ENCODE data around the gene KDM3B. TPM values are rescaled to one million over a fixed set of nuclear protein-coding genes. Genes with fewer than 3 reads are reported as not detected.
A peak's percentile ranks its signal among the peaks of the same experiment; 100 is the strongest.

KDM3B gene
- total and polyA plus RNA-seq, 9 of the 15 experiments (the other 6 are each of a cell fraction or from before 2014, with no cell fraction given), result 13.8 to 62.8 (median 41.9) TPM

- TF ChIP-seq CLOCK (CRISPR knock-in tag; IDR thresholded peaks at IDR 0.05; ENCODE audit: borderline replicate concordance), result no peak
- no peak for TF ChIP-seq TRIM28 (IDR thresholded peaks at IDR 0.05)
- TF ChIP-seq CHD2 (IDR thresholded peaks at IDR 0.05; ENCODE audit: low read depth, low read length), result peak; percentile 67
- peak; percentile 20 for TF ChIP-seq OTX1 (CRISPR knock-in tag; IDR thresholded peaks at IDR 0.05)
- TF ChIP-seq ZNF830 (CRISPR knock-in tag; IDR thresholded peaks at IDR 0.05), result 0 out of 2 replicates have a peak, but pooled peaks have one; percentile 14
- peak; percentile 2 for TF ChIP-seq POU5F1 (IDR thresholded peaks at IDR 0.05; ENCODE audit: borderline replicate concordance, low read depth, low read length, partially characterized antibody)
- no peak for TF ChIP-seq CEBPZ (IDR thresholded peaks at IDR 0.05; ENCODE audit: borderline replicate concordance, low read depth, low read length)
- TF ChIP-seq KLF1 (tag; IDR thresholded peaks at IDR 0.05), result 0 out of 2 replicates have a peak, but pooled peaks have one; percentile 11
- peak; percentile 91 for TF ChIP-seq ASH1L (IDR thresholded peaks at IDR 0.05; ENCODE audit: borderline replicate concordance, low read depth, partially characterized antibody)
- peak; percentile 83; the same call in 1 of the 2 replicates for TF ChIP-seq GATAD2A (IDR thresholded peaks at IDR 0.05)
- no peak for TF ChIP-seq ZNF184 (CRISPR knock-in tag; IDR thresholded peaks at IDR 0.05)
- no peak for TF ChIP-seq ZNF324 (CRISPR knock-in tag; IDR thresholded peaks at IDR 0.05)
- no peak for TF ChIP-seq ZKSCAN1 (IDR thresholded peaks at IDR 0.05; ENCODE audit: low read depth, low read length)
- no peak for TF ChIP-seq EWSR1 (IDR thresholded peaks at IDR 0.05; ENCODE audit: borderline replicate concordance, low read depth, partially characterized antibody)
- peak; percentile 74; the same call in 1 of the 2 replicates for TF ChIP-seq MIER1 (IDR thresholded peaks at IDR 0.05; ENCODE audit: low read depth)
- peak; percentile 69 for TF ChIP-seq NFIC (IDR thresholded peaks at IDR 0.05)
- TF ChIP-seq SETDB1 (IDR thresholded peaks at IDR 0.05; ENCODE audit: low read length), result no peak
- TF ChIP-seq FOXM1 (IDR thresholded peaks at IDR 0.05; ENCODE audit: low read depth), result peak; percentile 100
- no peak; the same call in 1 of the 2 replicates for TF ChIP-seq FOXM1 (CRISPR knock-in tag; IDR thresholded peaks at IDR 0.05; ENCODE audit: low read depth)
- TF ChIP-seq MTA3 (IDR thresholded peaks at IDR 0.05; ENCODE audit: borderline replicate concordance), result peak; percentile 98
- no peak for TF ChIP-seq C11orf30 (IDR thresholded peaks at IDR 0.05; ENCODE audit: low read depth)
- 0 out of 2 replicates have a peak, but pooled peaks have one; percentile 20 for TF ChIP-seq ZNF175 (CRISPR knock-in tag; IDR thresholded peaks at IDR 0.05; ENCODE audit: low read depth)
- TF ChIP-seq RBM34 (IDR thresholded peaks at IDR 0.05; ENCODE audit: borderline replicate concordance, insufficient read depth, low read length), result no peak
- TF ChIP-seq HDAC2 (IDR thresholded peaks at IDR 0.05), result no peak; the same call in 1 of the 2 replicates
- TF ChIP-seq GABPA (tag; conservative IDR thresholded peaks at IDR 0.05; ENCODE audit: low read depth), result peak; percentile 53
These were observed 14.6 kb upstream of the KDM3B start, which contains the start of gene FAM53C (continued) for GRCh38 chr5:138337685-138338410.
